ENCODE results near the gene GALR2. TPM values are rescaled to one million over a fixed set of nuclear protein-coding genes. Genes with fewer than 3 reads are reported as not detected.

GALR2 gene
- total RNA-seq, 1 donor = not detected

DNA sequence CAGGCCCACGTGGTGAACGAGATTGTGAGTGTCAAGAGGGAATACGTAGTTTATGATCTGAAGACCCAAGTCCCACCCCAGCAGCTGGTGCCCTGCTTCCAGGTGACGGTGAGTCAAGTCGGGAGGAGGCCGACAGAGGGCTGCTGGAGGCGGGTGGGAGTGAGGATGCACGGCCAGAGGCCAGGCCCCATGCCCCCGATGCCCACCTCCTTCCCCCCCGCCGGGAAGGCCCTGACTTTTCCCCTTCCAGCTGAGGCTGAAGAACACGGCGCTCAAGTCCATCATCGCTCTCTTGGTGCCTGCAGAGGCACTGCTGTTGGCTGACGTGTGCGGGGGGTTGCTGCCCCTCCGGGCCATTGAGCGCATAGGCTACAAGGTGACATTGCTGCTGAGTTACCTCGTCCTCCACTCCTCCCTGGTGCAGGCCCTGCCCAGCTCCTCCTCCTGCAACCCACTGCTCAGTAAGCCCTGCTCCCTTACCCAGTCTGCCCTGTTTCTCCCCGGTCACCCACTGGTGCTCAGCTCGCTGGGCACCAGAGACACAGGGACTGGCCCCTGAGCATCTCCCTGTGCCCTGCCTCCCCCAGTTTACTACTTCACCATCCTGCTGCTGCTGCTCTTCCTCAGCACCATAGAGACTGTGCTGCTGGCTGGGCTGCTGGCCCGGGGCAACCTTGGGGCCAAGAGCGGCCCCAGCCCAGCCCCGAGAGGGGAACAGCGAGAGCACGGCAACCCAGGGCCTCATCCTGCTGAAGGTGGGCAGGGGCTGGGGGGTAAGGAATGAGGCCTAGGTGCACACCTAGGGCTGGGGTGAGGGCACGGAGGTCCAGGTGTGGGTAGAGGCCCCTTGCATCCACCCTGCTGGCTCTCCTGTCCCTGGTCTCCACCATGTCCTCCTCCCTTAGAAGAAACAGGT lies 7.0 kb downstream of the GALR2 start:
- TF ChIP-seq CTCF (IDR thresholded peaks at IDR 0.05; ENCODE audit: insufficient read depth, low read depth, low read length) = no peak
- DNase-seq (ENCODE audit: low read depth) = no peak
- no peak overlapping the region for H3K4me3 ChIP-seq (ENCODE audit: low read depth, low read length)

- no peak overlapping the region for H3K4me3 ChIP-seq (ENCODE audit: low read depth, low read length)
- no peak for TF ChIP-seq CTCF (IDR thresholded peaks at IDR 0.05; ENCODE audit: insufficient read depth, low read depth, low read length)
- no peak for DNase-seq (ENCODE audit: low read depth)
These were observed 8.0 kb downstream of the GALR2 start for GRCh38 chr17:76082326-76083251.

- H3K4me3 ChIP-seq (ENCODE audit: low read depth, low read length) = no peak overlapping the region
- no peak for TF ChIP-seq CTCF (IDR thresholded peaks at IDR 0.05; ENCODE audit: insufficient read depth, low read depth, low read length)
- DNase-seq (ENCODE audit: low read depth) = no peak
These were observed 9.1 kb downstream of the GALR2 start for GRCh38 chr17:76083536-76084182.

DNA sequence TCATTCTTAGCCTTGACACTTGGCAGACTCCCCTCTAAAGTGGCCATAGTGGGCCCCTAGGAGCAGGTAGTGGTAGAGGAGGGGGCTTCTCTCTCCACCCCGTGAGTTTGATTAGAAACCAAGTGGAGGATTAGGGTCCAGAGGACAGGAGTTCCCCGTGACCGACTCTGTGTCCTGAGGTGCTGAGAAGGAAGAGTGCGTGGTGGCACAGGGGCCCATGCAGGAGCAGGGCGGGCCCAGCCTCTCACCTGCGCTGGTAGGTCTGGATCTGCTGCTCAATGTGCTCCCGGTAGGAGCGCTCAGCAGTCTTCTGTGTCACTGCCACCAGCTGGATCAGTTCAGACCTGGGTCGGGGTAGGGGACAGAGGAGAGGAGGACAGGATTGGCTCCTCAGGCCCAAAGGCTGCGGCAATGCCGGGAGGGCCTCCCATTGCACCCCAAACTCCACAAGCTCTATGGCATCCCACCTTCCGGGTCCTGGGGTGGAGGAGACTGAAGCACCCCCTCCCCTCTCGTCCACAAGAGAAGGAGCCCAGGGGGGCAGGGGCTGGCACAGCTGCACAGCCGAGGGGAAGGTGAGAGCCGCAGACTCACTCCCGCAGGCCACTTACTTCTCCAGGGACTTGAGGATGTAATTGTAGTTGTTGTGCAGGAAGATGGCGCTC lies 10.6 kb downstream of the GALR2 start:
- no peak for TF ChIP-seq CTCF (IDR thresholded peaks at IDR 0.05; ENCODE audit: insufficient read depth, low read depth, low read length)
- DNase-seq (ENCODE audit: low read depth) = no peak
- no peak overlapping the region for H3K4me3 ChIP-seq (ENCODE audit: low read depth, low read length)

DNA sequence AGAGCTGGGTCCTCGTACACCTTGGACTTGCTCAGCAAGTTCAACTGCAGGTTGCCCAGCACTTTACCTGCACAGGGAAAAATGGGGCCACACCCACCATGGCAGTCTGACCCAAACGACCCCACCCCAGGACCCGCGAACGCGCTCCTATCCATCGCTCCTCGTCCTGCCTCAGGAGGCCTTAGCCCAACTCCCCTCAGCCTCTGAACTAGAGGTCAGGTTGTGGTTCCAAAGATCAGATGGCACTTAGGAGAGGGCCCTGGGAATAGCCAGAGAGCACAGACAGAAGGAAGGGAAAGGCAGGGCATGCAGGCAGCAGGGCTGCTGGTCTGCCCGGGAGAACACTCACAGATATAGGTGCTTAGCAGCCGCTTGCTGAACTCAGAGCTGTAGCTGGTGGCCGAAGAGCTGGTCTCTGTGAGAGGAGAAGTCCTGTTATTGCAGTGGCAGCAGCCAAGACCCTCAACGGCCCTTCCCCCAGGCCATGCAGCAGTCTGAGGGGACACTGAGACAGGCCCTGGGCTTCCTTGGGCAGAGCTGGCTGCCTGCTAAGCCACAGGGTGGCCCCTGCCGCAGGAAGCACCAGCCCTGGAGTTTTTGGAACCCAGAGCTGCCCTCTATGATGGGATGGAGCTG lies 11.3 kb downstream of the GALR2 start:
- H3K4me3 ChIP-seq (ENCODE audit: low read depth, low read length) = no peak overlapping the region
- DNase-seq (ENCODE audit: low read depth) = no peak
- no peak for TF ChIP-seq CTCF (IDR thresholded peaks at IDR 0.05; ENCODE audit: insufficient read depth, low read depth, low read length)

DNA sequence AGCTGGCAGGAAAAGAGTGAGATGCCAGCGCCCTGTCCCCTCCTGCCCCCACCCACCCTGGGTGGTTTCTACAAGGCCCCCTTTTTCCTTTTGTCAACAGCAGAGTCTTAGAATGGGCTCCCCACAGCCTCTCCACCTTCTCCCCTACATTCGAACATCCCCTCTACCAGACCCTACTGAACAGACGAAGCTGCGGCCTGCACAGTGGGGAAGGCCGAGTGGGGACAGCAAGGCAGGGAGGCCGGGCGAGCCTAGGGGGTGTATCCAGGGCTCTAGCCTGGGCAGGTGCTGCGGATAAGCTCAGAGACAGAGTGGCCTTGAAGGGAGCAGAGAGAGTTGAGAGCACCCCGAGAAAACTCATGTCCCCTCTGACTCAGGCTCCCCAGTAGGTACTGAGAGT lies 11.8 kb downstream of the GALR2 start:
- DNase-seq (ENCODE audit: low read depth) = no peak

More for the DNA sequence above, 11.8 kb downstream of the GALR2 start:
- TF ChIP-seq CTCF (IDR thresholded peaks at IDR 0.05; ENCODE audit: insufficient read depth, low read depth, low read length) = no peak
- H3K4me3 ChIP-seq (ENCODE audit: low read depth, low read length) = no peak overlapping the region

All from fibroblast of villous mesenchyme (primary cell).